ENCODE measurements around the gene TAC1.
"Not testable (repeated sequence)": the region's sequence is repeated elsewhere in the genome, so short reads cannot be mapped to it uniquely, and the experiment has no call there.

TAC1 gene, protein sequence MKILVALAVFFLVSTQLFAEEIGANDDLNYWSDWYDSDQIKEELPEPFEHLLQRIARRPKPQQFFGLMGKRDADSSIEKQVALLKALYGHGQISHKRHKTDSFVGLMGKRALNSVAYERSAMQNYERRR

GRCh38 chr7:97731736-97732564 is at the start of gene TAC1:
TAC1 (plus strand) TSS chr7:97732086; CDS start chr7:97732613, 527 bp downstream.
- DNase-seq, result no peak

GRCh38 chr7:97685952-97686351 is 45.9 kb upstream of the TAC1 start:
- no peak for DNase-seq

DNA sequence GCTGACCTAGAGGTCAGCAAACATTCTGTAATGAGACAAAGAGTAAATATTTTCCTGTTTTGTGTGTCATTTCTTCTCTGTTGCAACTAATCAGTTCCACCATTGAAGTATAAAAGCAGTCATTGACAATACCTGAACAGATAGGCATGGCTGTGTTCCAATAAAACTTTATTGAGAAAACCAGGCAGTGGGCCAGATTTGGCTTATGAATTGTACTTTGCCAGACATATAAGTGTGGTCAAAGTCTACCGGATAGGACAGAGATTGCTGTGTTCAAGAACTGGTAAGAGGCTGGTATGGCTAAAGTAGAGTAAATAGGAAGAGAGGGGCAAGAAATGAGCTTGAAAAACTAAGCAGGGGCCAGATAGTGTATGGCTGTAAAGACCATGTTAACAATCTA is 38.3 kb upstream of the TAC1 start:
- DNase-seq, result no peak

GRCh38 chr7:97694355-97694754 is 37.5 kb upstream of the TAC1 start:
- DNase-seq, result no peak

DNA sequence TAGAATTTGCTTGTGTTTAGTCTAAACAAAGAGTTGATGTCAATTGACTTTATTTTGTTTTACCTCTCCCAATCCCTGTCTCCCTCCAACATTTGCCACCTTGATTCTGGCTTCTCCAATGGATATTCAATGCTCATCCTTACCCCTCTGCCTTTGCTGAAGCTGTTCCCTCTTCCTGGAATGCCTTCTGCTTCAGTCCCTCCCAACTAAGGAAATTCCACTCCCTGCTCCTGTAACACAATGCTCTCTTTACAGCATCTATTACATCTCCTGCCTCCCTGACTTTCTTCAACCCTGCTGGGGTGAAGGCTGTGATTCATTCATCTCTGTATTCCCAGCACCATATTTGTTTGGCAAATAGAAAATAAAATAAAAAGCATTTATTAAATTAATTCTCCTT is 34.5 kb upstream of the TAC1 start:
- DNase-seq, result no peak

DNA sequence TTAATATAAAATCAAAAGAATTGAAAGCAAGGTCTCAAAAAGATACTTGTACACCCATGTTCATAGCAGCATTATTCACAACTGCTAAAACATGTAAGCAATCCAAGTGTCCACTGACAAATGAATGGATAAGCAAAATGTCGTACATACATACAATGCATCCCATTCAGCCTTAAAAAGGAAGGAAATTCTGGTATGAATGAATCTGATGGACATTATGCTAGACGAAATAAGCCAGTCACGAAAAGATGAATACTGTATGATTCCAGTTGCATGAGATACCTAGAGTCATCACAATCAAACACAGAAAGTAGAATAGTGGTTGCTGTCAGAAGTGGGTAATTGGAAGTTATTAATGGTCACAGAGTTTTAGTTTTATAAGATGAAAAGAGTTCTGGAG is 9.5 kb upstream of the TAC1 start:
- no peak for DNase-seq

DNA sequence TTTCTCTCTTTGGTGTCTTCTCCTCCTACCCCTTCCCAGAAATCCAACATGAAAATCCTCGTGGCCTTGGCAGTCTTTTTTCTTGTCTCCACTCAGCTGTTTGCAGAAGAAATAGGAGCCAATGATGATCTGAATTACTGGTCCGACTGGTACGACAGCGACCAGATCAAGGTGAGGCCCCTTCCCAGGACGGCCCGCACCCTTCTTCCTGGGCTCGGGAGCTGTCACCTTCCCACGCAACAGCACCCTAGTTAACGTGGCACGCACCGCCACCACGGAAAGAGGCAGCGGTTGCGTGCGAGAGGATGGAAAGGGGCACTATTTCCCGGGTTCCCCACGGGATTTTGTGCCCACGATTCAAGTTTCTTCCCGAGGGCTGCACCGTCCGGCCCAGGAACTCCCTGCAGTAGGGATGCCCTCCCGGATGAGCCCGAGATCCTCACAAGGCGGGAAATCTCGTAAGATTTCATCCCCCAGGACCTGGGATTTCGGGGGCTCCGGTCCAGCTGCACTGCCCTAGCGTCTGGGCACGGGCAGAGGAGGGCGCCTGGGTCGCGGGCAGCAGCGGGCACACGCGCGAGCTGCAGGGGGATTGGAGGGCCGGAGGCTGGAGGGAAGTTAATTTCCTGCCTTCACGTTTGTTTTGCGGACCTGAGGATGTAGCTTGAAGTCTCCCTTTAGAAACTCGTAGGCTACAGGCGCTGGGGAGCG is 834 bp downstream of the TAC1 start:
- no peak for DNase-seq

GRCh38 chr7:97733276-97734161 is 1.6 kb downstream of the TAC1 start:
- no peak for DNase-seq

- DNase-seq, result no peak
These were observed 2.4 kb downstream of the TAC1 start for GRCh38 chr7:97734255-97734654.

- DNase-seq, result no peak
These were observed 3.2 kb downstream of the TAC1 start for GRCh38 chr7:97735075-97735474.

- no peak for DNase-seq
These were observed 16.6 kb downstream of the TAC1 start for GRCh38 chr7:97748482-97748881.

- no peak for DNase-seq
These were observed 19.7 kb downstream of the TAC1 start for GRCh38 chr7:97751566-97751965.

DNA sequence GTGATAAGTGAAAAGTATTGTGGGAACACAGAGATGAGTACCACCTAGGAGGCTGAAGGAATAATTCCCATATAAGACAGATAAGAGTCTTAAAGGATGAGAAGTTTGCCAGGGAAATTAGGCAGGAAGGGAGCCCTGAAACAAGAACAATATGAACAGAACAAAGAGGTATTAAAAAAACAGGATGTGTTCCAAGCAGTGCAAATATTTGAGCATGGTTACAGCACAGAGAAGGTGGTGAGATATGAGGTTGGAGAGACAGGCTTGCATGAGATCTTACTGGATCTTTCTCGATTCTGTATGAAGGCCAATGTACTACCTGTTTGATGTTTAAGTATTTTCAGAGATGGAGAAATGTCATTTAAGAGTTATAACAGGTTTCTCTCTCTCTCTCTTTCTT is 20.3 kb downstream of the TAC1 start:
- no peak for DNase-seq

GRCh38 chr7:97757824-97758223 is 25.9 kb downstream of the TAC1 start:
- no peak for DNase-seq

DNA sequence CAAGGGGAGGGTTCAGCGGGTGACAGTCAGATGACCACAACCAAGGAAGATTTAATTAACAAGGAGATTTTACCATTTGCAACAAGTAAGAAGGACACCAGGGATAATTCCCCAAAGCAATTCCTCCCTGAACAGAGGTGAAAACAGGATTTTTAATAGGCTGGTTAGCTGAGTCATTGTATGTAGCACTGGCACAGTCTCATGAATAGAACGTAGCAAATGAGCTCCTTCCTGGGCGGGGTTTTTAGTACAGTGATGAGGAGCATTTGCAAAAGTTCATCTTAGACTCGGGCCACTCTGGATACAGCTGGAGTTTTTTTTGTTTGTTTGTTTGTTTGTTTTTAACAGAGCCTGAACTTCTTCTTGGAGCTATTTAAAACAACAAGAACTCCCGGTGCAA is 39.0 kb downstream of the TAC1 start:
- no peak for DNase-seq

- DNase-seq, result no peak
These were observed 39.7 kb downstream of the TAC1 start for GRCh38 chr7:97771576-97771975.

- DNase-seq, result no peak
These were observed 40.4 kb downstream of the TAC1 start for GRCh38 chr7:97772045-97772901.

DNA sequence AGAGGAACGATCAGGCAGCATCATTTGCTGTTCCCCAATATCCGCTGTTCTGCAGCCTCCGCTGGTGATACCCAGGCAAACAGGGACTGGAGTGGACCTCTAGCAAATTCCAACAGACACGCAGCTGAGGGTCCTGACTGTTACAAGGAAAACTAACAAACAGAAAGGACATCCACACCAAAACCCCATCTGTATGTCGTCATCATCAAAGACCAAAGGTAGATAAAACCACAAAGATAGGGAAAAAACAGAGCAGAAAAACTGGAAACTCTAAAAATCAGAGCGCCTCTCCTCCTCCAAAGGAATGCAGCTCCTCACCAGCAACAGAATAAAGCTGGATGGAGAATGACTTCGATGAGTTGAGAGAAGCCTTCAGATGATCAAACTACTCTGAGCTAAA is 54.5 kb downstream of the TAC1 start:
- DNase-seq, result not testable (repeated sequence)

All from activated CD4-positive, alpha-beta T cell treated with anti-CD3 and anti-CD28 coated beads, Interleukin-2, amount 50 U/mL, for 1 hour (primary cell).